ENCODE measurements around the gene ANKS1B.

GRCh38 chr12:99975321-99975720, 9.4 kb downstream of the ANKS1B start:
- no peak for TF ChIP-seq CTCF (IDR thresholded peaks at IDR 0.05)
- TF ChIP-seq POLR2A (IDR thresholded peaks at IDR 0.05), result no peak
- no peak for TF ChIP-seq EP300 (IDR thresholded peaks at IDR 0.05)
